Suprapubic skin (tissue), 4 donors: ENCODE results near the gene KRT13. TPM values are rescaled to one million over a fixed set of nuclear protein-coding genes. Genes with fewer than 3 reads are reported as not detected.
A peak's percentile ranks its signal among the peaks of the same experiment; 100 is the strongest.

Source experiments
- DNase-seq, 2 donors: peaks; one replicate each; pipeline ENCODE4 v3.0.0-alpha.2; 2019; ENCODE audit warnings: low spot score in 2 of 2
- H3K27ac ChIP-seq: fragments of 200-600 bp; sonication (generic); one replicate; pipeline ENCODE4 v1.5.1; 2019
- H3K27me3 ChIP-seq: fragments of 200-600 bp; sonication (generic); one replicate; pipeline ENCODE4 v1.5.1; 2019
- H3K36me3 ChIP-seq: fragments of 200-600 bp; sonication (generic); one replicate; pipeline ENCODE4 v1.5.1; 2019
- H3K4me1 ChIP-seq: fragments of 200-600 bp; sonication (generic); one replicate; pipeline ENCODE4 v1.5.1; 2019
- H3K4me3 ChIP-seq: fragments of 200-600 bp; sonication (generic); one replicate; pipeline ENCODE4 v1.5.1; 2019; ENCODE audit warnings: mild to moderate bottlenecking
- H3K9me3 ChIP-seq: fragments of 200-600 bp; sonication (generic); one replicate; pipeline ENCODE4 v1.5.1; 2019
- EP300 ChIP-seq: sonication (generic); formaldehyde crosslinking; IDR thresholded peaks from one replicate; pipeline ENCODE4 v1.6.1; 2017; ENCODE audit warnings: antibody characterized with exemption
- POLR2A ChIP-seq, 2 donors: fragments of 450-650 bp; IDR thresholded peaks; one replicate each; pipeline ENCODE4 v1.6.1; 2017; ENCODE audit warnings: antibody characterized with exemption in 2 of 2, mild to moderate bottlenecking in 2 of 2, moderate library complexity in 2 of 2
- POLR2AphosphoS5 ChIP-seq, 3 donors: sonication (generic); formaldehyde crosslinking; IDR thresholded peaks; one replicate each; pipeline ENCODE4 v1.6.1; 2017; ENCODE audit warnings: antibody characterized with exemption in 3 of 3
- WGBS: methylation state at CpG from one replicate; pipeline ENCODE4 v1.1.5; 2018; 5-methylcytosine and 5-hydroxymethylcytosine counted together
- total RNA-seq, 4 donors: library from RNA; depleted of rRNA; stranded (reverse); fragments of >200 nt; gene quantifications; one replicate each; pipeline ENCODE4 v1.1.0, GENCODE V29; 2016
- TF ChIP-seq, protein P1 (sequence below), 2 donors: fragments of 200-600 bp in 1 of 2; fragments of 450-650 bp in 1 of 2; sonication (generic) in 1 of 2; IDR thresholded peaks; one replicate each; pipeline ENCODE4 v1.5.1; 2016 to 2019; ENCODE audit warnings: antibody characterized with exemption in 2 of 2, mild to moderate bottlenecking in 1 of 2, moderate library complexity in 1 of 2

KRT13 gene
- total RNA-seq, 4 donors from 2014 or later, result 0.51 TPM; not detected in 3

DNA sequence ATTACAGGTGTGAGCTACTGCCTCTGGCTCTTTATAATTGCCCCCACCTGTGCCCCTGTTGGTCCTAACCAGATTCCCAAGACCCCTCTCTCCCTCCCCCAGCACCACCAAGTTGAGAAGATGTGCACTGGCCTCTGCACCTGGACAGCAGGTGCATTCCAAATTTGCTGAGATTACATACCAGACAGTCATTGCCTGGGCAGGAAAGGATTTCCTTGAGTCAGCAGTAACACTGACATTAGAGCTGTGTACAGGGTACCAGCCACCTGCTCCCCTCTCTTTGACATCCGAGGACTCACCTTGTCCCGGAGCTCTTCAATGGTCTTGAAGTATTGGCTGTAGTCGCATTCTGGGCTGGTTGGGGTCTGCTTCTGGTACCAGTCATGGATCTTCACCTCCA is 12.6 kb upstream of the KRT13 start:
- no peak for DNase-seq
- H3K27ac ChIP-seq, result no peak overlapping the region
- peak overlapping the region; percentile 42 for H3K4me3 ChIP-seq
- H3K27me3 ChIP-seq, result peaks cover 23% of the 10 kb centered on the region
- peaks cover 33% of the 10 kb centered on the region for H3K4me1 ChIP-seq
- 52% methylated on average over 3 of the region's 3 CpGs for WGBS
- no peaks in the 10 kb centered on the region for H3K9me3 ChIP-seq
- no peak for TF ChIP-seq POLR2AphosphoS5 (IDR thresholded peaks at IDR 0.05)
- TF ChIP-seq POLR2A (IDR thresholded peaks at IDR 0.05), result no peak
- no peak for TF ChIP-seq EP300
- TF ChIP-seq, protein P1, sequence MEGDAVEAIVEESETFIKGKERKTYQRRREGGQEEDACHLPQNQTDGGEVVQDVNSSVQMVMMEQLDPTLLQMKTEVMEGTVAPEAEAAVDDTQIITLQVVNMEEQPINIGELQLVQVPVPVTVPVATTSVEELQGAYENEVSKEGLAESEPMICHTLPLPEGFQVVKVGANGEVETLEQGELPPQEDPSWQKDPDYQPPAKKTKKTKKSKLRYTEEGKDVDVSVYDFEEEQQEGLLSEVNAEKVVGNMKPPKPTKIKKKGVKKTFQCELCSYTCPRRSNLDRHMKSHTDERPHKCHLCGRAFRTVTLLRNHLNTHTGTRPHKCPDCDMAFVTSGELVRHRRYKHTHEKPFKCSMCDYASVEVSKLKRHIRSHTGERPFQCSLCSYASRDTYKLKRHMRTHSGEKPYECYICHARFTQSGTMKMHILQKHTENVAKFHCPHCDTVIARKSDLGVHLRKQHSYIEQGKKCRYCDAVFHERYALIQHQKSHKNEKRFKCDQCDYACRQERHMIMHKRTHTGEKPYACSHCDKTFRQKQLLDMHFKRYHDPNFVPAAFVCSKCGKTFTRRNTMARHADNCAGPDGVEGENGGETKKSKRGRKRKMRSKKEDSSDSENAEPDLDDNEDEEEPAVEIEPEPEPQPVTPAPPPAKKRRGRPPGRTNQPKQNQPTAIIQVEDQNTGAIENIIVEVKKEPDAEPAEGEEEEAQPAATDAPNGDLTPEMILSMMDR (IDR thresholded peaks at IDR 0.05), result no peak
- no peaks in the 10 kb centered on the region for H3K36me3 ChIP-seq

DNA sequence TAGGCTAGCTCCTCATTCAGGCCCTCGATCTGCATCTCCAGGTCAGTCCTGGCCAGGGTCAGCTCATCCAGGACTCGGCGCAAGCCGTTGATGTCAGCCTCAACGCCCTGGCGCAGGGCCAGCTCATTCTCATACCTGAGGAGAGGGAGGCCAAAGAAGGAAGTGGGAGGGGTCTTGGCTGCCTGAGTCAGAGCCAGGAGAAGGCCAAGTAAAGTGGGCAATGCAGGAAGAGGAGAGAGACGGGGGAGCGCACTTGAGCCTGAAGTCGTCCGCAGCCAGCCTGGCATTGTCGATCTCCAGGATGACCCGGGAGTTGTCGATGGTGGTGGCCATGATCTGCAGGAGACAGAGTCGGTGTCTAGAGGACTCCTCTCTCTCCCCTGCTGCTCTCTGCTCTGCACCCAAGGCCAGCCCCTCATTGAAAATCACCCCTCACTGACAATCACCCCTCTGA is 11.4 kb upstream of the KRT13 start:
- DNase-seq, result no peak
- no peaks in the 10 kb centered on the region for H3K36me3 ChIP-seq
- no peaks in the 10 kb centered on the region for H3K9me3 ChIP-seq
- peak overlapping the region; percentile 23 for H3K27ac ChIP-seq
- H3K4me3 ChIP-seq, result peak overlapping the region; percentile 42
- H3K27me3 ChIP-seq, result peaks cover 13% of the 10 kb centered on the region
- TF ChIP-seq, protein P1 (IDR thresholded peaks at IDR 0.05), result no peak
- no peak for TF ChIP-seq POLR2A (IDR thresholded peaks at IDR 0.05)
- TF ChIP-seq EP300, result no peak
- TF ChIP-seq POLR2AphosphoS5 (IDR thresholded peaks at IDR 0.05), result no peak
- H3K4me1 ChIP-seq, result peaks cover 33% of the 10 kb centered on the region
- WGBS, result 70% methylated on average over 14 of the region's 14 CpGs

GRCh38 chr17:41516147-41516829 is 10.9 kb upstream of the KRT13 start:
- peaks cover 28% of the 10 kb centered on the region for H3K4me1 ChIP-seq
- no peaks in the 10 kb centered on the region for H3K36me3 ChIP-seq
- 36% methylated on average over 9 of the region's 14 CpGs for WGBS
- peak overlapping the region; percentile 26 for H3K27ac ChIP-seq
- no peak for DNase-seq
- H3K9me3 ChIP-seq, result no peaks in the 10 kb centered on the region
- H3K27me3 ChIP-seq, result peaks cover 13% of the 10 kb centered on the region
- TF ChIP-seq POLR2A (IDR thresholded peaks at IDR 0.05), result no peak
- no peak for TF ChIP-seq POLR2AphosphoS5 (IDR thresholded peaks at IDR 0.05)
- TF ChIP-seq EP300, result no peak
- TF ChIP-seq, protein P1 (IDR thresholded peaks at IDR 0.05), result no peak
- H3K4me3 ChIP-seq, result peak overlapping the region; percentile 42

- Histone ChIP-seq H3K9me3 (no peaks in the 10 kb centered on the region), H3K4me1 (peaks cover 14% of the 10 kb centered on the region), H3K27me3 (peaks cover 9% of the 10 kb centered on the region), H3K4me3 (no peak overlapping the region), H3K36me3 (no peaks in the 10 kb centered on the region), H3K27ac (no peak overlapping the region)
- no peak for DNase-seq
- 31% methylated on average over 5 of the region's 5 CpGs for WGBS
- no peak for TF ChIP-seq EP300
- TF ChIP-seq POLR2A (IDR thresholded peaks at IDR 0.05), result no peak
- TF ChIP-seq, protein P1 (IDR thresholded peaks at IDR 0.05), result no peak
- no peak for TF ChIP-seq POLR2AphosphoS5 (IDR thresholded peaks at IDR 0.05)
Observed at GRCh38 chr17:41513168-41513547, 7.7 kb upstream of the KRT13 start.

- Histone ChIP-seq H3K27ac (no peak overlapping the region), H3K9me3 (no peaks in the 10 kb centered on the region), H3K4me3 (no peak overlapping the region), H3K27me3 (peaks cover 9% of the 10 kb centered on the region), H3K4me1 (peaks cover 14% of the 10 kb centered on the region), H3K36me3 (no peaks in the 10 kb centered on the region)
- WGBS, result 21% methylated on average over 7 of the region's 7 CpGs
- TF ChIP-seq POLR2AphosphoS5 (IDR thresholded peaks at IDR 0.05) (no peak), POLR2A (IDR thresholded peaks at IDR 0.05) (no peak), EP300 (no peak)
- TF ChIP-seq, protein P1 (IDR thresholded peaks at IDR 0.05), result no peak
- DNase-seq, result no peak
Observed at GRCh38 chr17:41512546-41513167, 7.2 kb upstream of the KRT13 start.
